D721Med (cell line): ENCODE results near the gene DDX4.

Experiments
- DNase-seq: peaks from one replicate; pipeline ENCODE4 v3.0.0; 2011; ENCODE audit warnings: low spot score; ENCODE audit not compliant: insufficient read length
- FAIRE-seq: peaks from 2 replicates; lab custom pipeline; 2011; peaks lifted over from hg19 to GRCh38; lab: Jason Lieb, UNC
- CTCF ChIP-seq: IDR thresholded peaks from 2 replicates; pipeline ENCODE4 v1.5.1; 2012; ENCODE audit warnings: mild to moderate bottlenecking, control low read depth; ENCODE audit not compliant: insufficient read depth; ENCODE audit errors: missing control alignments

Gene DDX4

GRCh38 chr5:55821731-55822512 lies 84.1 kb downstream of the DDX4 start:
- DNase-seq (no peak), FAIRE-seq (no peak)
- no peak for TF ChIP-seq CTCF

- FAIRE-seq, result no peak
Measured at GRCh38 chr5:55823151-55823796, 85.4 kb downstream of the DDX4 start.

GRCh38 chr5:55829956-55830355 lies 92.1 kb downstream of the DDX4 start:
- FAIRE-seq (no peak), DNase-seq (no peak)
- no peak for TF ChIP-seq CTCF

More at GRCh38 chr5:55823151-55823796, 85.4 kb downstream of the DDX4 start:
- no peak for TF ChIP-seq CTCF
- no peak for DNase-seq

- DNase-seq (no peak), FAIRE-seq (no peak)
- TF ChIP-seq CTCF, result no peak
Measured at GRCh38 chr5:55832446-55832845, 94.6 kb downstream of the DDX4 start.

GRCh38 chr5:55836191-55836590 lies 98.3 kb downstream of the DDX4 start:
- no peak for TF ChIP-seq CTCF
- DNase-seq (no peak), FAIRE-seq (no peak)

GRCh38 chr5:55841976-55842375 lies 104.1 kb downstream of the DDX4 start:
- no peak for FAIRE-seq
- no peak for TF ChIP-seq CTCF
- no peak for DNase-seq

- no peak for TF ChIP-seq CTCF
- DNase-seq, result no peak
- no peak for FAIRE-seq
Measured at GRCh38 chr5:55847837-55848236, 110.0 kb downstream of the DDX4 start.
